ENCODE data around the gene GPR84. TPM values are rescaled to one million over a fixed set of nuclear protein-coding genes. Genes with fewer than 3 reads are reported as not detected.
"Not testable (repeated sequence)": the region's sequence is repeated elsewhere in the genome, so short reads cannot be mapped to it uniquely, and the experiment has no call there.

The GPR84 gene
- total RNA-seq, 2 donors from 2014 or later, result 0.57 to 0.99 TPM

DNA sequence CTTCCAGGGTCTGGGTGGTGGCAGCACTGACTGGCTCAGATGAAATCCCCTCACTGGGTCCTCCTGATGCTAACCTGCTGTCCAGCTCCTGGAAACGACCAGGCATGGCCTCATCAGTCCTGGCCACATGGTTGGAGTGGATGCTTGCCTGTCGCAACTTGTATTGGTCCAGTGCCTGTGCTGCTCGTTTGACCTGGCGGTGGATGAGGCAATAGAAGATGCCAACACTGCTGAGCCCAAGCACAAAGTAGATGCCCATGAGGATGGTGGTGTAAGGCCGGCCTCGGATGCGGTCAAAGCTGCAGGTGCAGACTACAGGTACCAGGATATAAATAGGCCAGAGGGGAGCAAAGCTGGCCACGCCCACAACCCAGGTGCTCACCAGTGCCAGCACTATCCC is 1.2 kb downstream of the GPR84 start:
- DNase-seq (no peak), ATAC-seq (no peak)
- no peaks in the 10 kb centered on the region for H3K9me3 ChIP-seq (ENCODE audit: control insufficient read depth, low read length, poor library complexity, severe bottlenecking)
- Mint-ChIP-seq H3K36me3 (ENCODE audit: low read depth) (no peaks in the 10 kb centered on the region), H3K27me3 (no peaks in the 10 kb centered on the region), H3K27ac (no peak overlapping the region), H3K4me1 (peaks cover 25% of the 10 kb centered on the region), H3K4me3 (peak overlapping the region; percentile 19)

DNA sequence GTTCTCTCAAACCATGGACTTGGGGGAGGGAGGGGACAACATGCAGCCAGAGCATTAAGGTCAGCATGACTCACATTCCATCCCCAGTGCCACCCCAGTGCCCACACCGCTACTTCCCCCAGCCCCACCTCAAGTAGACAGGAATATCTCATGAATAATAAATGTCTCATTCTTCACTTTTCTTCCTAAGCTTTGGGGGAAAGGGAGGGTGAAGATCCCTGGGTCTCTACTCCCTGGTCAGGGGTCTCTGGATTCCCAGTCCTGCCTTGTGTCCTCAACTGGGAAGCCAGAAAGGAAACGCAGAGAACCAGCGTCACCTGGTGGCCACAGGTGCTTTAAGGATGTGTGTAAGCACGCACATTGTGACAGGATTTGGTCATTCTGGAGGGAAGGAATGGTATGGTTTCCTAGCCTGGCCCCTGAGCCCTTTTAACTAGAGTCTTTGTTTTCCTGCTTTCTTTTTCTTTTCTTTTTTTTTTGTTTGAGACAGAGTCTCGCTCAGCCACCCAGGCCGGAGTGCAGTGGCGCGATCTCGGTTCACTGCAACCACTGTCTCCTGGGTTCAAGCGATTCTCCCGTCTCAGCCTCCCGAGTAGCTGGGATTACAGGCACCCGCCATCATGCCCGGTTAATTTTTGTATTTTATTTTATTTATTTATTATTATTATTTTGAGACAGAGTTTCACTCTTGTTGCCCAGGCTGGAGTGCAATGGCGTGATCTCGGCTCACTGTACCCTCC is 3.4 kb downstream of the GPR84 start:
- peaks cover 21% of the 10 kb centered on the region for H3K4me1 Mint-ChIP-seq
- DNase-seq (peak in 1 of 3 donors; percentile 35), ATAC-seq (no peak)
- no peak overlapping the region for H3K27ac Mint-ChIP-seq
- H3K4me3 Mint-ChIP-seq, result peak overlapping the region; percentile 9
- no peaks in the 10 kb centered on the region for H3K27me3 Mint-ChIP-seq
- no peaks in the 10 kb centered on the region for H3K9me3 ChIP-seq (ENCODE audit: control insufficient read depth, low read length, poor library complexity, severe bottlenecking)
- no peaks in the 10 kb centered on the region for H3K36me3 Mint-ChIP-seq (ENCODE audit: low read depth)

DNA sequence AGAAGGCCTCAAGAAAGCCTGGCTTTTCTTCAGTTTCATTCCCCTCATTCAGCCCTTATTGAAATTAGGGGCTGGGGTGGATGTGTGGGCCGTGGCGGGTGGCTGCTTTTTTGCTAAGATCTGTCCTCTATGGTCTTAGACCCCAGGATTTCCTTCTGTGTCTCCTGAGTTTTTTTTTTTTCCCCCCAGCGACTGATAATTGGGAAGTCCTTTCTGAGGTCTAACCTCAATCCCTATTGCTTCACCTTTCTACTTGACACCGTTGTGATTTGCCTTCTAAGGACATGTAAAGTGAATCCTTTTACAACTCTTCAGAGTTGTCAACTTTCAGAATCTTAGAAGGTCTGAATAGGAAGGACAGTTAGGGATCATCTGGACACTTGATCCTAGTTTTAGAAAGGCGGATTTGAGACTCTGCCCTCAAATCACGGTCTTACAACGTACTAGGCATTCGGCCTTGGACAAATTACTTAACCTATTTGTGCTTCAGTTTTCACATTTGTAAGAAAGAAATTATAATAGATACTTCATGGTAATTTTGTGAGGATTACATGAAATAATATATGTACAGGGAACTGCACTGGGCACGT is 4.4 kb downstream of the GPR84 start:
- H3K4me1 Mint-ChIP-seq, result peaks cover 20% of the 10 kb centered on the region
- no peak overlapping the region for H3K4me3 Mint-ChIP-seq
- DNase-seq (no peak), ATAC-seq (no peak)
- H3K36me3 Mint-ChIP-seq (ENCODE audit: low read depth), result peaks cover 2% of the 10 kb centered on the region
- H3K27me3 Mint-ChIP-seq, result no peaks in the 10 kb centered on the region
- no peaks in the 10 kb centered on the region for H3K9me3 ChIP-seq (ENCODE audit: control insufficient read depth, low read length, poor library complexity, severe bottlenecking)
- no peak overlapping the region for H3K27ac Mint-ChIP-seq

DNA sequence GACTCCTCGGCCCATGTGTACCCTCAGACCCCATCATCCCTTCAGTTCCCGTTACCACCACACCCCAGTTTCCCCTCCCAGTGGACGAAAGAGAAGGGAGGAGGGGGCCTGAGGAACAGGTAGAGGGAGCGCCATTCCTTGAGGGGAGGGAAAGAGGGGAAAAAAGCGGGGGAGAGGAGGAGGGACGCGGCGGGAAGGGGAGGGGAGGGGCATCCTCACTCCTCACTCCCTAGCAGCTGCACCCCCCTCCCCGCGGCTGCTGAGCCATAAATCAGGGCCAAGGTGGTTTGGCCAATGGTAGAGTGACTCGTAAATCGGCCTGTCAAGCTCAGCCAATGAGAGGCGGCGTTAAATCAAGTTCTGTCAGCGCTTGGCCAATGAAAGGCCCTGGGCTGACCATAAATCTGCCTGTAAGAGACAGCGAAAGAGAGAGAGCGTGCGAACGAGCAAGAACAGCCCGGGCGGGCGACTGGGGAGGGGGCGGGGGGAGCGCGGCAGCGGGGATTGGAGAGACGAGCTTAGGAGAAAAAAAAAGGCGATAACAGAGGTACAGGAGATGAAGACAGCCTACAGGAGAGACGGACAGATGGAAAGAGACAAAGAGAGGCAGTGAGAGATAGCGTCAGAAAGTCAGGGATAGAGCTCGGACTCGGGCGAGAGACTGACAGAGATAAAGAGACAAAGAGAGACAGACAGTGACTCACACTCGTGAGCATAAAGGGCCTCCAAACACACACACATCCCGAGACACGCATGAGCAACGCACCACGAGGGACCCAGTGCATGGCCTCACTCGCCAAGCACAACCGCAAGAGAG is 5.1 kb downstream of the GPR84 start:
- H3K9me3 ChIP-seq (ENCODE audit: control insufficient read depth, low read length, poor library complexity, severe bottlenecking), result no peaks in the 10 kb centered on the region
- Mint-ChIP-seq H3K27me3 (no peaks in the 10 kb centered on the region), H3K4me3 (no peak overlapping the region), H3K36me3 (ENCODE audit: low read depth) (peaks cover 5% of the 10 kb centered on the region), H3K4me1 (peaks cover 15% of the 10 kb centered on the region), H3K27ac (no peak overlapping the region)
- peak; percentile 97 for ATAC-seq
- peak; percentile 83 to 90 (median 85) for DNase-seq

DNA sequence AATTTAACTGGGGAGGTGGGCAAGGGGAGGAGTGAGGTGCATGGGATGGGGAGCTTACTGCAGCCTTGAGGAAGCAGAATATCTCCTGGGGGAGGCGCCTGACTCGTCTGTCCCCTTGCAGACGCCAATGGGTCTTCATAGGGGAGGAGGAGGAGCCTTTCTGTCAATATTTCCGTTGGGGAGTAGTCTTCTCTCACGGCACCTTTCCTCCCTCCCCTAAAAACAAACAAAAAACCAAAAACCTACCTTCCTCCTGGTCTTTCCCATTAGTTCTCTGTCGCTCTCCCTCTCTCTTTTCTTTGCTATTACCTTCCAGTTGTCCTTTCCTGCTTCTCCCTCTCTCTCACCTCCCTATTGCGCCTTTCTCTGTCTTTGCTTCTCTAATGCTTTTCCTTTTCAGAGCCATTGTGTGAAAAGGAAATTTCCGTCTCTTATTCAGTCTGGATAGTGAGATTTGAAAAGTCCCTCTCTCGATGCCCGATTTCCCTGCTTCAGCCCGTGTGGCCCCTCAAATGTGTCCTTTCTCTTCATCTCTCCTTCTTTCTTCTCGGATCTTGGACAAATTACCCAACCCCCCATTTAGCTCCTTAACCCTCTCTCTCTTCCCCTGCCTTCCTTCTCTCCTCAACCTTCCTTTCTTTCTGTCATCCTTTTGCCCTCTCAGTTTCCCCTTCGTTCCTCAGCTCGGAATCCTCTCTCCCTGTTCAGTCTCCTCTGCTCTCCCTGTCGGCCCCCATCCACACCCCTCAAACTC is 5.9 kb downstream of the GPR84 start:
- H3K4me3 Mint-ChIP-seq, result no peak overlapping the region
- peaks cover 9% of the 10 kb centered on the region for H3K4me1 Mint-ChIP-seq
- no peak overlapping the region for H3K27ac Mint-ChIP-seq
- H3K27me3 Mint-ChIP-seq, result no peaks in the 10 kb centered on the region
- ATAC-seq, result no peak
- peaks cover 5% of the 10 kb centered on the region for H3K36me3 Mint-ChIP-seq (ENCODE audit: low read depth)
- no peaks in the 10 kb centered on the region for H3K9me3 ChIP-seq (ENCODE audit: control insufficient read depth, low read length, poor library complexity, severe bottlenecking)
- DNase-seq, result peak in 1 of 3 donors; percentile 27

DNA sequence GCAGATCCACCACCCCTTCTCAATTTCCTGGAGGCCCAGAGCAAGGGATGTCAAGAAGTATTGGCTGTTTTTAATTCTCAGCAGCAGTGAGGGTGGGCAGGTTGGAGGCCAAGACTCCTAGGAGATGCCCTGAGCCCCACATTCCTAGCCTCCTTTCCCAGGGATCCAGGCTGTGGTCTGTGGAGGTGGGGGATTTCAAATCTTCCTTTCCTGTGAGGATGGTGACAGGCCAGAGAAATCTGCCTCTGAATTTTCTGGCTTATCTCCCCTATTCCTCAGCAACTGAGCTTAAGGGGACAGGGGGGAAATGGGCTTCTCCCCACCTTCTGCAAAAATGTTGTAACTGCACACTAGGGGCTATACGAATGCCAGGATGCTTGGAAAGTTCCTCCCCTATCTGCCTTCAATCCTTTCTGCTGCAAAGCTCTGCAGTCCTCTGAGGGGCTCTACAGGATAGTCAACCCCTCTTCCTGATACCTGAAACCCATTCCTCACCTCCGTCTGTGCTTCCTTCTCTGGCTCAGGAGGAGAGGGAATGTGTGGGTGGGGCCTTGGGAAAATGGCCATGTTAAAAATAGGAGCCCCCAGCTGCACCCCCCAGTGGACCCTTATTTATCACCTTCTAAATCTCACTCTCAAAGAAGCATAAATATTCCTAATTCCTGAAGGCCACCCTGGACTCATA is 6.6 kb downstream of the GPR84 start:
- Mint-ChIP-seq H3K4me1 (peaks cover 6% of the 10 kb centered on the region), H3K27ac (no peak overlapping the region)
- no peak for ATAC-seq

DNA sequence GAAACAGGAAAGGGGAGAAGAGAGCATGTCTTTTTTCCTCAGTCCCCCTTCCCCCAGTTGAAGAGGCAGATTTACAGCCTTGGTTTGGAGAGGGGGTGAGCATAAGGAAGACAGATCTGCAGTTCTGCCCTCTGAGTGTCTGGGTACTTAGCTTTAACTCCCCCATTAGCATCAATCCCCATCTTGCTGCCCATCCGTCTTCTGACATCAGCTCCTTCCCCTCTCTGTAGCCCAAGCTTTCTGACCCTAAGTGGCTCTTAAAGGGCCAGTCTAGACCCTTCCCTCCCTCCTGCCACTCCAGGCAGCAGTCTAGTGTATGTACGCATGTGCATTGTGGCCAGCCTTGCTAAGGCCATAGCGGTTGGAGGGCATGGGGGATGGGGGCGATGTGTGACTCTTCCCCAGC is 7.3 kb downstream of the GPR84 start:
- H3K27ac Mint-ChIP-seq, result no peak overlapping the region
- ATAC-seq (no peak), DNase-seq (no peak)
- peaks cover 5% of the 10 kb centered on the region for H3K36me3 Mint-ChIP-seq (ENCODE audit: low read depth)
- H3K9me3 ChIP-seq (ENCODE audit: control insufficient read depth, low read length, poor library complexity, severe bottlenecking), result no peaks in the 10 kb centered on the region
- no peak overlapping the region for H3K4me3 Mint-ChIP-seq
- peaks cover 12% of the 10 kb centered on the region for H3K4me1 Mint-ChIP-seq
- no peaks in the 10 kb centered on the region for H3K27me3 Mint-ChIP-seq

More for the DNA sequence above, 6.6 kb downstream of the GPR84 start:
- H3K9me3 ChIP-seq (ENCODE audit: control insufficient read depth, low read length, poor library complexity, severe bottlenecking), result no peaks in the 10 kb centered on the region
- Mint-ChIP-seq H3K27me3 (no peaks in the 10 kb centered on the region), H3K4me3 (no peak overlapping the region), H3K36me3 (ENCODE audit: low read depth) (peaks cover 5% of the 10 kb centered on the region)
- no peak for DNase-seq

DNA sequence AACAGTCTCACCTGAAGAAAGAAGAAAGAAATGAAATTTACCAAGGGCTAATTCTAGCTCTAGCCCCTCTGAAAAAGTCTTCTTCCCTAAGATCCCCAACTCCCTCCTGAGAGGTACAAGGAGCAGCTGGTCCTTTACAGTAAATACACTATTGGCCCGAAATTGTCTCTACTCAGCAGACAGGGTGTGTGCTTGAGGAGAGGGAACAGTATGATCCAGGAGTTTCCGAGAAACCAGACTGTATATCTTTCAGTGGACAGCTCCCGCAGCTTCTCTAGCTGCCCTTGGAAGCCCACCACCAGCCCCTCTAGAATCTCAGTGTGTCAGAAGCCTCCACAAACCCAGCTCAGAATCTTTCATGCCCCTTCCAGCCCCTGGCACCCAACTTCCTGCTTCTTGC is 8.1 kb downstream of the GPR84 start:
- no peaks in the 10 kb centered on the region for H3K27me3 Mint-ChIP-seq
- H3K27ac Mint-ChIP-seq, result no peak overlapping the region
- H3K9me3 ChIP-seq (ENCODE audit: control insufficient read depth, low read length, poor library complexity, severe bottlenecking), result no peaks in the 10 kb centered on the region
- no peak overlapping the region for H3K4me3 Mint-ChIP-seq
- H3K4me1 Mint-ChIP-seq, result peaks cover 20% of the 10 kb centered on the region
- peaks cover 5% of the 10 kb centered on the region for H3K36me3 Mint-ChIP-seq (ENCODE audit: low read depth)
- ATAC-seq (no peak), DNase-seq (no peak)

DNA sequence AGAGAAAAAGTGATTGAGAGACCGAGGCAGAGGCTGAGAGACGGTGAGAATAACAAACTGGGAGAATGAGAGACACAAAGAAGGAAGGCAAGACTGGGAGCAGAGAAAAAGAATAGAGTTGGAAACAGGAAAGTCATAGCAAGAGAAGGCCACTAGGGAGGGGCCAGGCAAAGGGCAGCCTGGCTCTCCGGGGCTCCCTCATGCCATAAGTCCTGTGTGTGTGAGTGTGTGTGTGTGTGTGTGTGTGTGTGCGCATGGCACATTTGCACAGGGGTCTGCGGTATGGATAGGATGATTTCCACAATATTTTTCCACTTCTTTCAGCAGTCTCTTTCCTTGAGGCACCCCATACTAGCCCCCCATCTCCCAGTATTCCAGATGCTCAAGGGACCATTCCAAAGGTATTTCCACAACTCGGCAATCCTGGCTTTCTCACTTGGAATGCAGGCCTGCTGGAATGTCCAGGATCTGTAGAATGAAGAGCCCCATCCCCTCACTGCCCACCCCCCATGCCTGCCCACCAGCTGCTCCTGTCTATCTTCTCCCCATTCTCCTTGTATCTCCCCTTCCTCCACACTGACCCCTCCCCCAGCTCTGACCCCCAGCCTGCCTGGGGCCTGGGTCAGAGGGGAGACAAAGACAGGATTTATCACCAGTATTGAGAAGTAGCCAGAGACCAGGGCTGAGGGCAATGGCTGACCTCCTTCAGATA is 9.0 kb downstream of the GPR84 start:
- H3K36me3 Mint-ChIP-seq (ENCODE audit: low read depth), result peaks cover 8% of the 10 kb centered on the region
- H3K4me3 Mint-ChIP-seq, result no peak overlapping the region
- H3K4me1 Mint-ChIP-seq, result peaks cover 20% of the 10 kb centered on the region
- H3K27me3 Mint-ChIP-seq, result no peaks in the 10 kb centered on the region
- no peak for ATAC-seq
- no peak for DNase-seq
- H3K27ac Mint-ChIP-seq, result no peak overlapping the region
- no peaks in the 10 kb centered on the region for H3K9me3 ChIP-seq (ENCODE audit: control insufficient read depth, low read length, poor library complexity, severe bottlenecking)

DNA sequence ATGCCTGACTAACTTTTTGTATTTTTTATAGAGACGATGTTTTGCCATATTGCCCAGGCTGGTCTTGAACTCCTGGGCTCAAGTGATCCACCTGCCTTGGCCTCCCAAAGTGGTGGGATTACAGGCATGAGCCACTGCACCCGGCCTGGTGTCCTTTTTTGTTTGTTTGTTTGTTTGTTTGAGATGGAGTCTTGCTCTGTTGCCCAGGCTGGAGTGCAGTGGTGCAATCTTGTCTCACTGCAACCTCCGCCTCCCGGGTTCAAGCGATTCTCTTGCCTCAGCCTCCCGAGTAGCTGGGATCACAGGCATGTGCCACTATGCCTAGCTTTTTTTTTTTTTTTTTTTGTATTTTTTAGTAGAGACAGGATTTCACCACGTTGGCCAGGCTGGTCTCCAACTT is 10.0 kb downstream of the GPR84 start:
- H3K27ac Mint-ChIP-seq; H3K27me3 Mint-ChIP-seq; DNase-seq; ATAC-seq; H3K4me3 Mint-ChIP-seq; H3K9me3 ChIP-seq (ENCODE audit: control insufficient read depth, low read length, poor library complexity, severe bottlenecking): not testable (repeated sequence)
- peaks cover 12% of the 10 kb centered on the region for H3K36me3 Mint-ChIP-seq (ENCODE audit: low read depth)
- H3K4me1 Mint-ChIP-seq, result peaks cover 20% of the 10 kb centered on the region

DNA sequence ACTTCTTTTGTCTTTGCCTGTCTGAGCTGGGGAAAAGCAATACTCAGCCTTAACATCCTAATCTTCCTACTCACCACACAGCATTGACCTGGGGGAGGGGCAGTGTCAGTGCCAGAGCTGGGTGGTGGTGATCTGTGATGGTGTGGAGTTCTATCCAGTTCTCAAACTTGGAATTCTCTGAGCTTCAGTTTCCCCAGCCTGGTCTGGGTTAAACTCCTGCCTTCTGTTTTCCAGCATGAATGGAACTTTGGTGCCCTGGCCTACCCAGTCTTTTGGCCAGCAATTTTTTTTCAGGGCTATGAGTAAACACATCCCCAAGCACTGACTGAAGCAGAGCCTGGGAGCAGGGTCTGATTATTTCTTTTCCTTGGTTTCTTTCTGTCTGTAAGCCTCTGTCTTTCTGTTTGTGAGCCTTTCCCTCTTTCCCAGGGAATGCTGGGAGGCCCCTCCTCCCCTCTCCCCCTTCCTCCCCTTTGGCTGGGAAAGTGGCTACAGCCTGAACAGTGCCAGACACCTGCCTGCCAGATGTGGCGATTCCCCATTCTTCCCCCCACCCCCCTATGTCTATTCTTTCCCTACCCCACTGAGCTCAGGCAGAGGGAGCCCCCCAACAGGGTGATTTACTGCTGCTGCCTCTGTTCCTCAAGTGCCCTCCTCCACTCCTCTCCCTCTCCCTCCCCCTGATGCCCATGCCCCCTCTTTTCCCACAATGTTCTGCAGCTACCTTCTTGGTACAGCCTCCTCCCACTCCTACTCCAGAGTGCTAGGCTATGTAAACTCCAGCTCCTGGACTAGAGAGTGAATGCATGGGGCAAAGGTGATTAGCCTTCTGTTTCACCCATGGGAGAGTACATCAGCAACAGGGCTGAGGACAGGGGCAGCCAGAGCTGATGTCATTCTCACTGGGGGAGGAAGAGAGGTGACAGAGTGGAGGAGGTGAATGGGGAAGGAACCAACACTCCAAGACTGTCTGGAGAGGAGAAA is 11.1 kb downstream of the GPR84 start:
- Mint-ChIP-seq H3K4me1 (peaks cover 20% of the 10 kb centered on the region), H3K4me3 (no peak overlapping the region), H3K36me3 (ENCODE audit: low read depth) (peaks cover 12% of the 10 kb centered on the region), H3K27me3 (no peaks in the 10 kb centered on the region), H3K27ac (peak overlapping the region; percentile 83)
- no peaks in the 10 kb centered on the region for H3K9me3 ChIP-seq (ENCODE audit: control insufficient read depth, low read length, poor library complexity, severe bottlenecking)
- DNase-seq, result no peak
- ATAC-seq, result no peak
